OCI-LY7 (cell line): ENCODE data around the gene MRPS9. TPM values are rescaled to one million over a fixed set of nuclear protein-coding genes. Genes with fewer than 3 reads are reported as not detected.

ENCODE experiments used
- BruUV-seq: library from RNA; stranded (reverse); fragments of 400-500 nt; replicated peaks from 2 replicates; lab custom pipeline; 2021; lab: Mats Ljungman, UMichigan
- CTCF ChIA-PET: fragments of 300-600 bp; sonication (Branson Sonifier 250); formaldehyde crosslinking; loops from one replicate; lab custom pipeline; 2022; ENCODE audit warnings: antibody characterized with exemption; ENCODE audit not compliant: unreplicated experiment; lab: Charles Lee
- POLR2A ChIA-PET: fragments of 300-600 bp; sonication (Branson Sonifier 250); formaldehyde crosslinking; loops from one replicate; lab custom pipeline; 2022; ENCODE audit warnings: antibody characterized with exemption; lab: Charles Lee
- DNase-seq: peaks from one replicate; pipeline ENCODE4 v3.0.0-alpha.2; 2015; ENCODE audit warnings: low spot score
- H2AFZ ChIP-seq: fragments of 200-600 bp; sonication (generic), shearing (Covaris generic); 2 replicates; pipeline ENCODE4 v1.6.1; 2014; ENCODE audit warnings: mild to moderate bottlenecking, antibody characterized with exemption, low read length, moderate library complexity
- H3K27ac ChIP-seq: fragments of 200-600 bp; sonication (generic); 2 replicates; pipeline ENCODE4 v1.5.1; 2014; ENCODE audit warnings: mixed run types, low read depth, mild to moderate bottlenecking, moderate library complexity, low read length, inconsistent platforms; ENCODE audit not compliant: poor library complexity, severe bottlenecking
- H3K36me3 ChIP-seq: fragments of 200-600 bp; sonication (generic); 2 replicates; pipeline ENCODE4 v1.6.1; 2014; ENCODE audit warnings: mild to moderate bottlenecking, antibody characterized with exemption, low read length, moderate library complexity, mixed read lengths; ENCODE audit not compliant: insufficient read depth
- H3K4me1 ChIP-seq: fragments of 200-600 bp; sonication (generic); 2 replicates; pipeline ENCODE4 v1.5.1; 2014; ENCODE audit warnings: mild to moderate bottlenecking, low read length; ENCODE audit not compliant: insufficient read depth, poor library complexity, severe bottlenecking
- H3K4me2 ChIP-seq: fragments of 200-600 bp; sonication (generic); 2 replicates; pipeline ENCODE4 v1.6.1; 2014; ENCODE audit warnings: mild to moderate bottlenecking, low read length
- H3K4me3 ChIP-seq: fragments of 200-600 bp; sonication (generic); 2 replicates; pipeline ENCODE4 v1.5.1; 2014; ENCODE audit warnings: mild to moderate bottlenecking, low read depth, low read length; ENCODE audit not compliant: poor library complexity, severe bottlenecking
- H3K79me2 ChIP-seq: fragments of 200-600 bp; sonication (generic); 2 replicates; pipeline ENCODE4 v1.6.1; 2016; ENCODE audit warnings: low read depth, mild to moderate bottlenecking, low read length, moderate library complexity, mixed read lengths; ENCODE audit not compliant: insufficient read depth
- H3K9me2 ChIP-seq: fragments of 200-600 bp; sonication (generic); 2 replicates; pipeline ENCODE4 v1.6.1; 2016; ENCODE audit warnings: mild to moderate bottlenecking, low read length, mixed read lengths; ENCODE audit not compliant: insufficient read depth
- H3K9me3 ChIP-seq: fragments of 200-600 bp; sonication (generic); 2 replicates; pipeline ENCODE4 v1.6.1; 2014; ENCODE audit warnings: mild to moderate bottlenecking, mixed run types, low read length, mixed read lengths
- H4K20me1 ChIP-seq: fragments of 200-600 bp; sonication (generic); 2 replicates; pipeline ENCODE4 v1.6.1; 2014; ENCODE audit warnings: mild to moderate bottlenecking, antibody characterized with exemption, low read length, moderate library complexity, mixed read lengths; ENCODE audit not compliant: insufficient read depth
- EZH2phosphoT487 ChIP-seq: fragments of 200-600 bp; sonication (generic); IDR thresholded peaks from 2 replicates; pipeline ENCODE4 v1.6.1; 2018; ENCODE audit warnings: low read depth, borderline replicate concordance, mild to moderate bottlenecking, mixed run types, antibody characterized with exemption, low read length, moderate library complexity, mixed read lengths
- intact Hi-C: fragments of 100-400 bp; cut with micrococcal nuclease; formaldehyde crosslinking; loops from one replicate; pipeline ENCODE4 v1.10.0; 2022; ENCODE audit not compliant: unreplicated experiment
- total RNA-seq, 2 experiments: library from RNA; depleted of rRNA in 1 of 2; stranded (reverse); fragments of >200 nt in 1 of 2; shearing (Covaris generic) in 1 of 2; gene quantifications; 2 replicates each; pipeline ENCODE4 v1.2.3, GENCODE V29; 2014 to 2022
- TF ChIP-seq, protein P1 (sequence below): fragments of 200-600 bp; sonication (generic); conservative IDR thresholded peaks from 2 replicates; pipeline ENCODE4 v1.5.1; 2014; ENCODE audit warnings: mild to moderate bottlenecking, antibody characterized with exemption, low read length, moderate library complexity, mixed read lengths

The MRPS9 gene
- total RNA-seq, 2 experiments from 2014 or later = 25.9 to 42.6 TPM

DNA sequence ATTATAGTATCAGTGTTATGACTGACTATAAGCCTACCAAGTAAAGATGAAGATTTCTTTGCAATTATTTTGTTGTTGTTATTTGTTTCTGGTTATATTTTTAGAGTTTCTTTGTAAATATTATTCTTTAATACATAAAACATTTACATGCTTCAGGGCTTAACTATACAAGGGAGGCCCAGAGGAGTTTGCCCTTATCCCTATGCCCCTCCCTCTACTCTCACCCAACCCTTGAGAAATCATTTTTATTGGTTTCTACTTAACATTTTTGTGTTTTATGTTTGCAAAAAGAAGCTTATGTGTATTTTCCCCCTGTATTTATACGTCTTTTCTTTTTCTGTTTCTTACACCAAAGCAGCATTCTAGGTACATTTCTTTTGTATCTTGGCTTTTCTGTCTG is 30.5 kb downstream of the MRPS9 start:
- CTCF ChIA-PET = no interaction called here
- Histone ChIP-seq H3K4me1 (no peaks in the 10 kb centered on the region), H3K4me2 (no peak overlapping the region), H3K27ac (no peak overlapping the region), H3K36me3 (peaks cover 13% of the 10 kb centered on the region; the same call in 1 of the 2 replicates), H4K20me1 (peaks cover 9% of the 10 kb centered on the region), H3K79me2 (peaks cover 4% of the 10 kb centered on the region), H3K9me2 (no peaks in the 10 kb centered on the region), H2AFZ (no peak overlapping the region), H3K9me3 (no peaks in the 10 kb centered on the region), H3K4me3 (no peak overlapping the region)
- DNase-seq = no peak
- no TSS peak for BruUV-seq
- intact Hi-C loops = no loop called here
- POLR2A ChIA-PET = interaction anchor here (0.7 to 1.4 kb wide), 2 partner anchors 130 to 645 kb away, joined by 3 to 4 read pairs; no protein-coding TSS in a partner anchor
- TF ChIP-seq EZH2phosphoT487 = no peak
- TF ChIP-seq, protein P1, sequence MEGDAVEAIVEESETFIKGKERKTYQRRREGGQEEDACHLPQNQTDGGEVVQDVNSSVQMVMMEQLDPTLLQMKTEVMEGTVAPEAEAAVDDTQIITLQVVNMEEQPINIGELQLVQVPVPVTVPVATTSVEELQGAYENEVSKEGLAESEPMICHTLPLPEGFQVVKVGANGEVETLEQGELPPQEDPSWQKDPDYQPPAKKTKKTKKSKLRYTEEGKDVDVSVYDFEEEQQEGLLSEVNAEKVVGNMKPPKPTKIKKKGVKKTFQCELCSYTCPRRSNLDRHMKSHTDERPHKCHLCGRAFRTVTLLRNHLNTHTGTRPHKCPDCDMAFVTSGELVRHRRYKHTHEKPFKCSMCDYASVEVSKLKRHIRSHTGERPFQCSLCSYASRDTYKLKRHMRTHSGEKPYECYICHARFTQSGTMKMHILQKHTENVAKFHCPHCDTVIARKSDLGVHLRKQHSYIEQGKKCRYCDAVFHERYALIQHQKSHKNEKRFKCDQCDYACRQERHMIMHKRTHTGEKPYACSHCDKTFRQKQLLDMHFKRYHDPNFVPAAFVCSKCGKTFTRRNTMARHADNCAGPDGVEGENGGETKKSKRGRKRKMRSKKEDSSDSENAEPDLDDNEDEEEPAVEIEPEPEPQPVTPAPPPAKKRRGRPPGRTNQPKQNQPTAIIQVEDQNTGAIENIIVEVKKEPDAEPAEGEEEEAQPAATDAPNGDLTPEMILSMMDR = no peak

DNA sequence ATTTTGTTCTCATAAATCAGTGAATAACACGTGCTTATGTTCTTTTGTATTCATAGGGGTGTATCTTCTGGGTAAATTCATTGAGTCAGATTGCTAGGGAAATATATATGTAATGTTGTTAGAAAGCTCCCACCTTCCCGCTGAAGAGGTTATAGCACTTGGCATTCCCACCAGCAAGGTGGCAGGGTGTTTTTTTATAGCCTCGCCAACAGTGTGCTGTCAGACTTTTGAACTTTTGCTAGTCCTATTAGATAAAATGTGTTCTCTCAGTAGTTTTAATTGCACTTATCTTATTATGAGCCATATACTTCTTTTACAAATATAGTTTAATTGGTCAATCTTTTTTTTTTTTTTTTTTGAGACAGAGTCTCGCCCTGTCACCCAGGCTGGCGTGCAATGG is 31.0 kb downstream of the MRPS9 start:
- H2AFZ ChIP-seq = no peak overlapping the region
- H3K4me2 ChIP-seq = no peak overlapping the region
- H4K20me1 ChIP-seq = peaks cover 9% of the 10 kb centered on the region
- ChIA-PET CTCF (no interaction called here), POLR2A (interaction anchor here (0.7 to 1.4 kb wide), 2 partner anchors 131 to 646 kb away, joined by 3 to 4 read pairs; no protein-coding TSS in a partner anchor)
- no peak for DNase-seq
- no peak overlapping the region for H3K27ac ChIP-seq
- H3K9me2 ChIP-seq = no peaks in the 10 kb centered on the region
- H3K36me3 ChIP-seq = peaks cover 17% of the 10 kb centered on the region; the same call in 1 of the 2 replicates
- H3K4me3 ChIP-seq = no peak overlapping the region
- H3K9me3 ChIP-seq = no peaks in the 10 kb centered on the region
- no TSS peak for BruUV-seq
- H3K79me2 ChIP-seq = peaks cover 4% of the 10 kb centered on the region
- TF ChIP-seq, protein P1 = no peak
- no peak for TF ChIP-seq EZH2phosphoT487
- H3K4me1 ChIP-seq = no peaks in the 10 kb centered on the region
- intact Hi-C loops = no loop called here
